H1 (cell line): ENCODE results near the gene CD160. TPM values are rescaled to one million over a fixed set of nuclear protein-coding genes. Genes with fewer than 3 reads are reported as not detected.

Source experiments
- CTCF ChIA-PET: fragments of 300-600 bp; sonication (Branson Sonifier 250); formaldehyde crosslinking; loops from one replicate; lab custom pipeline; 2021; ENCODE audit not compliant: partially characterized antibody; lab: Charles Lee
- POLR2A ChIA-PET: fragments of 300-600 bp; sonication (Branson Sonifier 250); formaldehyde crosslinking; loops from one replicate; lab custom pipeline; 2021; ENCODE audit warnings: inconsistent platforms; ENCODE audit not compliant: partially characterized antibody; lab: Charles Lee
- DNase-seq, 2 experiments: peaks; one replicate each; pipeline versions ENCODE4 v3.0.0 to v3.0.0-alpha.2; 2010 to 2022; ENCODE audit warnings: low spot score in 2 of 2, low read depth in 1 of 2, mixed read lengths in 1 of 2
- FAIRE-seq: peaks from 2 replicates; lab custom pipeline; 2011; peaks lifted over from hg19 to GRCh38; lab: Jason Lieb, UNC
- H2AFZ ChIP-seq: 2 replicates; pipeline ENCODE4 v1.8.1; 2012; ENCODE audit warnings: low read length, inconsistent platforms
- H2AK5ac ChIP-seq: 2 replicates; pipeline ENCODE4 v1.6.1; 2013; ENCODE audit warnings: low read depth, low read length
- H2BK120ac ChIP-seq: replicated peaks from 2 replicates; pipeline ENCODE3; 2013; ENCODE audit warnings: low read depth, low read length, inconsistent platforms
- H2BK12ac ChIP-seq: 2 replicates; pipeline ENCODE4 v1.6.1; 2013; ENCODE audit warnings: low read depth, low read length
- H2BK15ac ChIP-seq: 2 replicates; pipeline ENCODE4 v1.6.1; 2013; ENCODE audit warnings: low read length
- H2BK20ac ChIP-seq: 2 replicates; pipeline ENCODE4 v1.6.1; 2013; ENCODE audit warnings: low read length
- H2BK5ac ChIP-seq: 2 replicates; pipeline ENCODE4 v1.6.1; 2013; ENCODE audit warnings: low read depth, low read length
- H3K14ac ChIP-seq: 2 replicates; pipeline ENCODE4 v1.6.1; 2013; ENCODE audit warnings: inconsistent platforms; ENCODE audit not compliant: insufficient read length
- H3K18ac ChIP-seq: 2 replicates; pipeline ENCODE4 v1.6.1; 2013; ENCODE audit warnings: low read length; ENCODE audit errors: extremely low read depth
- H3K23ac ChIP-seq: 2 replicates; pipeline ENCODE4 v1.6.1; 2013; ENCODE audit warnings: inconsistent platforms; ENCODE audit not compliant: insufficient read length
- H3K23me2 ChIP-seq: 2 replicates; pipeline ENCODE4 v1.6.1; 2013; ENCODE audit warnings: low read depth, low read length
- H3K27ac ChIP-seq: 2 replicates; pipeline ENCODE4 v1.6.1; 2011; ENCODE audit warnings: low read depth, low read length, inconsistent platforms
- H3K27me3 ChIP-seq, 4 experiments: replicated peaks in 1 of 4; 1 replicate in 1 of 4; 2 replicates in 3 of 4; pipeline versions ENCODE4 v1.6.1 to v1.8.1; 2011 to 2013; ENCODE audit warnings: low read length in 3 of 4, mild to moderate bottlenecking in 3 of 4, inconsistent platforms in 2 of 4, mixed read lengths in 2 of 4, moderate library complexity in 1 of 4; ENCODE audit not compliant: control insufficient read depth in 3 of 4, insufficient read depth in 3 of 4; ENCODE audit errors: extremely low read depth in 1 of 4
- H3K36me3 ChIP-seq, 4 experiments: 2 replicates each; pipeline versions ENCODE4 v1.6.1 to v1.8.1; 2011 to 2013; ENCODE audit warnings: mild to moderate bottlenecking in 4 of 4, low read length in 3 of 4, moderate library complexity in 2 of 4, control low read depth in 1 of 4, inconsistent platforms in 1 of 4; ENCODE audit not compliant: insufficient read depth in 4 of 4, control insufficient read depth in 2 of 4
- H3K4ac ChIP-seq: replicated peaks from 2 replicates; pipeline ENCODE3; 2013; ENCODE audit warnings: low read length, low read depth, mixed read lengths, inconsistent platforms; ENCODE audit not compliant: insufficient read length
- H3K4me1 ChIP-seq, 4 experiments: replicated peaks in 1 of 4; 1 replicate in 1 of 4; 2 replicates in 3 of 4; pipeline versions ENCODE4 v1.6.1 to v1.8.1; 2011 to 2013; ENCODE audit warnings: low read length in 3 of 4, inconsistent platforms in 2 of 4, mixed read lengths in 1 of 4; ENCODE audit not compliant: insufficient read depth in 4 of 4, control insufficient read depth in 3 of 4
- H3K4me2 ChIP-seq, 2 experiments: 2 replicates each; pipeline versions ENCODE4 v1.6.1 to v1.8.1; 2011 to 2013; ENCODE audit warnings: low read depth in 2 of 2, low read length in 2 of 2, control low read depth in 1 of 2, inconsistent platforms in 1 of 2, mild to moderate bottlenecking in 1 of 2; ENCODE audit not compliant: insufficient read depth in 1 of 2
- H3K4me3 ChIP-seq, 4 experiments: fragments of 200-600, 300-600 bp in 1 of 4; sonication (generic), shearing (Covaris generic), sonication (Bioruptor Twin) in 1 of 4; 2 replicates each; pipeline versions ENCODE4 v1.5.1 to v1.8.1; 2011 to 2016; ENCODE audit warnings: low read length in 4 of 4, low read depth in 3 of 4, control low read depth in 2 of 4, inconsistent platforms in 2 of 4, mild to moderate bottlenecking in 2 of 4, mixed read lengths in 1 of 4, moderate library complexity in 1 of 4; ENCODE audit not compliant: insufficient read depth in 2 of 4; ENCODE audit errors: extremely low read depth in 1 of 4
- H3K56ac ChIP-seq: replicated peaks from 2 replicates; pipeline ENCODE3; 2013; ENCODE audit warnings: low read depth, mild to moderate bottlenecking, mixed read lengths, low read length, inconsistent platforms; ENCODE audit not compliant: insufficient read length
- H3K79me1 ChIP-seq: 2 replicates; pipeline ENCODE4 v1.6.1; 2013; ENCODE audit warnings: low read depth, low read length, control low read depth
- H3K79me2 ChIP-seq, 2 experiments: 2 replicates each; pipeline versions ENCODE4 v1.6.1 to v1.8.1; 2012 to 2013; ENCODE audit warnings: low read length in 2 of 2, mild to moderate bottlenecking in 2 of 2, inconsistent platforms in 1 of 2; ENCODE audit not compliant: insufficient read depth in 2 of 2, control insufficient read depth in 1 of 2
- H3K9ac ChIP-seq, 4 experiments: replicated peaks in 1 of 4; 1 replicate in 1 of 4; 2 replicates in 3 of 4; pipeline versions ENCODE4 v1.6.1 to v1.8.1; 2011 to 2013; ENCODE audit warnings: low read depth in 3 of 4, low read length in 3 of 4, control low read depth in 2 of 4, mild to moderate bottlenecking in 2 of 4, moderate library complexity in 2 of 4, inconsistent platforms in 1 of 4; ENCODE audit errors: extremely low read depth in 1 of 4
- H3K9me3 ChIP-seq, 2 experiments: 2 replicates each; pipeline versions ENCODE4 v1.6.1 to v1.8.1; 2012 to 2013; ENCODE audit warnings: mild to moderate bottlenecking in 2 of 2, moderate library complexity in 2 of 2, control low read depth in 1 of 2, inconsistent platforms in 1 of 2, low read depth in 1 of 2, low read length in 1 of 2, mixed read lengths in 1 of 2; ENCODE audit not compliant: insufficient read depth in 2 of 2
- H4K20me1 ChIP-seq, 2 experiments: replicated peaks in 1 of 2; 2 replicates each; pipeline versions ENCODE3 to v1.8.1; 2011 to 2013; ENCODE audit warnings: inconsistent platforms in 2 of 2, low read length in 2 of 2, mild to moderate bottlenecking in 1 of 2; ENCODE audit not compliant: insufficient read depth in 2 of 2, control insufficient read depth in 1 of 2
- H4K5ac ChIP-seq: 2 replicates; pipeline ENCODE4 v1.6.1; 2013; ENCODE audit warnings: low read length, low read depth, mixed read lengths, inconsistent platforms; ENCODE audit not compliant: insufficient read length
- H4K8ac ChIP-seq: 2 replicates; pipeline ENCODE4 v1.8.0; 2013; ENCODE audit warnings: mild to moderate bottlenecking, moderate library complexity, low read length, inconsistent platforms; ENCODE audit not compliant: insufficient read depth; ENCODE audit errors: extremely low read depth
- H4K91ac ChIP-seq: replicated peaks from 2 replicates; pipeline ENCODE3; 2013; ENCODE audit warnings: low read length, mixed read lengths, inconsistent platforms; ENCODE audit not compliant: insufficient read length
- ATF2 ChIP-seq: IDR thresholded peaks from 2 replicates; pipeline ENCODE4 v1.6.1; 2012; ENCODE audit warnings: low read length, inconsistent platforms
- ATF3 ChIP-seq: IDR thresholded peaks from 2 replicates; pipeline ENCODE4 v1.6.1; 2011; ENCODE audit warnings: low read depth, mild to moderate bottlenecking, low read length; ENCODE audit not compliant: insufficient read depth
- CREB1 ChIP-seq: IDR thresholded peaks from 2 replicates; pipeline ENCODE4 v1.6.1; 2012; ENCODE audit warnings: inconsistent platforms
- FOSL1 ChIP-seq: IDR thresholded peaks from 2 replicates; pipeline ENCODE4 v1.6.1; 2011; ENCODE audit warnings: mild to moderate bottlenecking, low read depth, low read length, moderate library complexity; ENCODE audit not compliant: insufficient read depth
- JUND ChIP-seq: IDR thresholded peaks from 2 replicates; pipeline ENCODE4 v1.6.1; 2011; ENCODE audit warnings: mild to moderate bottlenecking, improper control_type of control experiment, low read length
- KDM4A ChIP-seq: IDR thresholded peaks from one replicate; pipeline ENCODE4 v1.7.1; 2012; ENCODE audit warnings: low read depth, mild to moderate bottlenecking, moderate library complexity, low read length, inconsistent platforms; ENCODE audit not compliant: severe bottlenecking
- POLR2A ChIP-seq, 2 experiments: IDR thresholded peaks; 1 replicate in 1 of 2; 2 replicates in 1 of 2; pipeline ENCODE4 v1.6.1; 2011; ENCODE audit warnings: low read depth in 2 of 2, low read length in 2 of 2, mild to moderate bottlenecking in 2 of 2; ENCODE audit errors: control extremely low read depth in 1 of 2
- SP2 ChIP-seq: IDR thresholded peaks from 2 replicates; pipeline ENCODE4 v1.6.1; 2012; ENCODE audit warnings: mild to moderate bottlenecking, low read length, inconsistent platforms
- SRF ChIP-seq: IDR thresholded peaks from 2 replicates; pipeline ENCODE4 v1.6.1; 2011; ENCODE audit warnings: mild to moderate bottlenecking, low read depth, low read length, moderate library complexity
- USF2 ChIP-seq: IDR thresholded peaks from 2 replicates; pipeline ENCODE4 v1.6.1; 2011; ENCODE audit warnings: low read length, improper control_type of control experiment
- WGBS, 2 experiments: shearing (Covaris generic) in 1 of 2; methylation state at CpG; one replicate each; pipeline versions ENCODE4 v1.1.6 to v1.1.7; 2013 to 2015; ENCODE audit warnings: low lambda C conversion rate in 2 of 2, mixed read lengths in 2 of 2, inconsistent platforms in 1 of 2, low coverage in 1 of 2, missing lambda C conversion rate in 1 of 2; ENCODE audit not compliant: insufficient replicate concordance in 2 of 2, insufficient coverage in 1 of 2, insufficient read length in 1 of 2; ENCODE audit errors: extremely low coverage in 1 of 2, missing lambda C conversion rate in 1 of 2; 5-methylcytosine and 5-hydroxymethylcytosine counted together
- polyA plus RNA-seq, 7 experiments: library from polyadenylated mRNA; depleted of rRNA in 3 of 7; stranded (reverse) in 5 of 7; unstranded in 2 of 7; fragments of >200 nt in 5 of 7; fragments of 200-250 nt in 2 of 7; gene quantifications; 1 replicate in 5 of 7; 2 replicates in 1 of 7; 4 replicates in 1 of 7; pipeline versions ENCODE4 v1.2.1 to v1.2.3, GENCODE V29; 2011 to 2013; ENCODE audit warnings: missing spikeins in 2 of 7, mixed read lengths in 2 of 7
- total RNA-seq: library from RNA; stranded (reverse); fragmentation: NEBNext Ultra II Directional; extraction: Animal tissue kit (Norgen Biotek cat#: 25700); gene quantifications from 2 replicates; pipeline ENCODE4 v1.2.1, GENCODE V29; 2021

CD160 gene
- total and polyA plus RNA-seq, 2 of the 8 experiments (the other 6 are each of a cell fraction or from before 2014, with no cell fraction given) = not detected

- POLR2A ChIA-PET = interaction anchor here (0.9 to 1.9 kb wide), 2 partner anchors 10 to 17 kb away, joined by 4 read pairs; no protein-coding TSS in a partner anchor
- no peak overlapping the region for H3K4me2 ChIP-seq
These were observed 13.1 kb upstream of the CD160 start for GRCh38 chr1:145706086-145706664.

More at GRCh38 chr1:145706086-145706664, 13.1 kb upstream of the CD160 start:
- no peak overlapping the region for H4K8ac ChIP-seq
- no peak overlapping the region for H2BK15ac ChIP-seq
- no peaks in the 10 kb centered on the region for H3K9me3 ChIP-seq
- H3K27ac ChIP-seq = no peak overlapping the region
- H3K4me1 ChIP-seq = peaks cover 0 to 10% (median 5%) of the 10 kb centered on the region in 4 experiments; a peak in 6 of 7 replicates
- no peak overlapping the region for H2BK20ac ChIP-seq
- no peaks in the 10 kb centered on the region for H3K36me3 ChIP-seq
- H3K9ac ChIP-seq = no peak overlapping the region
- no peak overlapping the region for H2BK120ac ChIP-seq
- DNase-seq = no peak
- H4K20me1 ChIP-seq = no peaks in the 10 kb centered on the region
- no peaks in the 10 kb centered on the region for H3K23me2 ChIP-seq
- CTCF ChIA-PET = no interaction called here
- no peak overlapping the region for H3K4ac ChIP-seq
- no peak overlapping the region for H3K4me3 ChIP-seq
- H2BK12ac ChIP-seq = no peak overlapping the region
- H3K79me2 ChIP-seq = no peaks in the 10 kb centered on the region
- no peak overlapping the region for H4K5ac ChIP-seq
- 93% methylated on average over 2 of the region's 2 CpGs; no CpG with 5 or more reads in 1 of the 2 experiments for WGBS, 2 experiments
- no peak overlapping the region for H3K18ac ChIP-seq
- H3K56ac ChIP-seq = no peak overlapping the region
- H3K27me3 ChIP-seq = no peaks in the 10 kb centered on the region
- H3K23ac ChIP-seq = no peak overlapping the region
- TF ChIP-seq USF2 = no peak
- no peak for TF ChIP-seq ATF3
- no peak for TF ChIP-seq FOSL1
- no peak for TF ChIP-seq KDM4A
- TF ChIP-seq POLR2A (IDR thresholded peaks at IDR 0.05; ENCODE audit: control extremely low read depth in 1 of 2, low read depth in 2 of 2, low read length in 2 of 2) = no peak
- no peak for TF ChIP-seq ATF2
- TF ChIP-seq SP2 = no peak
- TF ChIP-seq JUND = no peak
- no peak for TF ChIP-seq SRF
- TF ChIP-seq CREB1 = no peak
- TF ChIP-seq, all 59 proteins: peak for 0
- Histone ChIP-seq H3K14ac (no peak overlapping the region), H2AK5ac (no peak overlapping the region), H2BK5ac (no peak overlapping the region), H2AFZ (no peak overlapping the region), H4K91ac (no peak overlapping the region), H3K79me1 (no peaks in the 10 kb centered on the region)
- FAIRE-seq = no peak
